ENCODE measurements around the gene RRAS2. TPM values are rescaled to one million over a fixed set of nuclear protein-coding genes. Genes with fewer than 3 reads are reported as not detected.

The RRAS2 gene
- total RNA-seq, 1 experiment from 2014 or later = 158 TPM

GRCh38 chr11:14380947-14381561, 22.1 kb upstream of the RRAS2 start:
- Histone ChIP-seq H3K4me2 (ENCODE audit: insufficient read depth, insufficient read length, low read length) (peak overlapping the region; percentile 59), H3K27me3 (ENCODE audit: insufficient read depth, low read length) (no peaks in the 10 kb centered on the region; the same call in 1 of the 2 replicates), H2BK15ac (ENCODE audit: low read depth, low read length) (no peak overlapping the region), H2BK120ac (ENCODE audit: low read depth, low read length, poor library complexity, severe bottlenecking) (no peak overlapping the region), H3K9ac (ENCODE audit: extremely low read depth, insufficient read length, low read length) (no peak overlapping the region), H3K4ac (ENCODE audit: low read depth, low read length) (no peak overlapping the region), H2AK5ac (ENCODE audit: insufficient read length, low read length) (no peak overlapping the region), H3K56ac (ENCODE audit: insufficient read length, low read depth, low read length) (no peak overlapping the region), H3K79me1 (ENCODE audit: insufficient read depth, low read depth, low read length, poor library complexity, severe bottlenecking) (no peaks in the 10 kb centered on the region), H4K8ac (replicated peaks; ENCODE audit: insufficient read length, low read depth, low read length) (no peak overlapping the region), H3K27ac (ENCODE audit: insufficient read length, low read depth, low read length) (no peak overlapping the region), H4K5ac (ENCODE audit: insufficient read length, low read depth, low read length) (no peak overlapping the region), H2BK20ac (ENCODE audit: low read depth, low read length, poor library complexity, severe bottlenecking) (no peak overlapping the region), H3K23me2 (ENCODE audit: insufficient read length, low read depth, low read length, poor library complexity, severe bottlenecking) (peaks cover 6% of the 10 kb centered on the region), H3K79me2 (ENCODE audit: insufficient read depth, low read length) (no peaks in the 10 kb centered on the region), H3T11ph (ENCODE audit: low read length) (no peak overlapping the region), H4K91ac (ENCODE audit: insufficient read length, low read depth, low read length) (no peak overlapping the region), H3K9me3 (ENCODE audit: control insufficient read depth, low read depth, low read length) (no peaks in the 10 kb centered on the region), H2BK5ac (ENCODE audit: insufficient read length, low read length) (no peak overlapping the region), H2BK12ac (ENCODE audit: insufficient read length, low read depth, low read length) (no peak overlapping the region), H3K18ac (ENCODE audit: insufficient read length, low read depth, low read length) (no peak overlapping the region), H3K23ac (ENCODE audit: insufficient read length, low read depth, low read length) (no peak overlapping the region), H4K20me1 (ENCODE audit: control insufficient read depth, insufficient read depth, insufficient read length) (no peaks in the 10 kb centered on the region), H3K4me1 (ENCODE audit: insufficient read depth, low read length) (no peaks in the 10 kb centered on the region; the same call in 1 of the 2 replicates), H3K14ac (ENCODE audit: insufficient read depth, low read length) (0 out of 2 replicates have a peak overlapping the region, but pooled peaks have one; percentile 2), H2AFZ (ENCODE audit: low read length) (no peak overlapping the region)
- Mint-ChIP-seq H3K27ac (no peak overlapping the region), H3K4me1 (peaks cover 14 to 18% of the 10 kb centered on the region in 2 experiments), H3K4me3 (peak overlapping the region; percentile 62 to 78), H3K27me3 (ENCODE audit: low read depth) (peaks cover 47% of the 10 kb centered on the region), H3K9me3 (no peaks in the 10 kb centered on the region), H3K36me3 (ENCODE audit: insufficient read depth in 1 of 3, low read depth in 3 of 3) (no peaks in the 10 kb centered on the region)
- no peak for TF ChIP-seq CTCF (conservative IDR thresholded peaks at IDR 0.05)
- no CpG with 5 or more reads among the region's 54 CpGs for WGBS (ENCODE audit: extremely low coverage, insufficient read length, low lambda C conversion rate)
- peak; percentile 67 for DNase-seq

Data from H9 (cell line).